ENCODE measurements around the gene UBA6.

UBA6 gene

GRCh38 chr4:67634741-67635140 lies 66.2 kb downstream of the UBA6 start:
- H3K4me3 ChIP-seq: no peak overlapping the region
- H3K4me1 ChIP-seq: no peaks in the 10 kb centered on the region
- H4K20me1 ChIP-seq: no peaks in the 10 kb centered on the region
- H3K9ac ChIP-seq: no peak overlapping the region
- H3K4me2 ChIP-seq: no peak overlapping the region
- no peak overlapping the region for H3K27ac ChIP-seq
- H3K36me3 ChIP-seq: peaks cover 77% of the 10 kb centered on the region
- no peaks in the 10 kb centered on the region for H3K27me3 ChIP-seq
- no peak for TF ChIP-seq Cebpa-rat (IDR thresholded peaks at IDR 0.05)
- H3K9me3 ChIP-seq: peaks cover 30% of the 10 kb centered on the region

GRCh38 chr4:67632492-67632891 lies 68.5 kb downstream of the UBA6 start:
- no peak for TF ChIP-seq Cebpa-rat (IDR thresholded peaks at IDR 0.05)
- Histone ChIP-seq H3K9ac (no peak overlapping the region), H4K20me1 (no peaks in the 10 kb centered on the region), H3K4me1 (no peaks in the 10 kb centered on the region), H3K27me3 (no peaks in the 10 kb centered on the region), H3K36me3 (peaks cover 70% of the 10 kb centered on the region), H3K4me2 (no peak overlapping the region), H3K4me3 (no peak overlapping the region), H3K27ac (no peak overlapping the region), H3K9me3 (peaks cover 15% of the 10 kb centered on the region)

- TF ChIP-seq Cebpa-rat (IDR thresholded peaks at IDR 0.05): no peak
- Histone ChIP-seq H3K4me2 (no peak overlapping the region), H3K4me1 (no peaks in the 10 kb centered on the region), H3K4me3 (no peak overlapping the region), H3K27me3 (no peaks in the 10 kb centered on the region), H3K36me3 (peaks cover 56% of the 10 kb centered on the region), H3K27ac (no peak overlapping the region), H3K9me3 (no peaks in the 10 kb centered on the region), H4K20me1 (no peaks in the 10 kb centered on the region), H3K9ac (no peak overlapping the region)
Observed at GRCh38 chr4:67624939-67625338, 76.0 kb downstream of the UBA6 start.

- no peaks in the 10 kb centered on the region for H3K4me1 ChIP-seq
- H4K20me1 ChIP-seq: no peaks in the 10 kb centered on the region
- no peak for TF ChIP-seq Cebpa-rat (IDR thresholded peaks at IDR 0.05)
- peaks cover 40% of the 10 kb centered on the region for H3K36me3 ChIP-seq
- no peak overlapping the region for H3K27ac ChIP-seq
- H3K4me3 ChIP-seq: no peak overlapping the region
- H3K27me3 ChIP-seq: no peaks in the 10 kb centered on the region
- H3K9me3 ChIP-seq: no peaks in the 10 kb centered on the region; the same call in 1 of the 2 replicates
- no peak overlapping the region for H3K9ac ChIP-seq
- no peak overlapping the region for H3K4me2 ChIP-seq
Observed at GRCh38 chr4:67616478-67616877, 84.5 kb downstream of the UBA6 start.

GRCh38 chr4:67615119-67615518 lies 85.8 kb downstream of the UBA6 start:
- no peak overlapping the region for H3K27ac ChIP-seq
- H3K4me2 ChIP-seq: no peak overlapping the region
- H4K20me1 ChIP-seq: no peaks in the 10 kb centered on the region
- H3K9me3 ChIP-seq: peaks cover 6% of the 10 kb centered on the region; the same call in 1 of the 2 replicates
- H3K36me3 ChIP-seq: peaks cover 30% of the 10 kb centered on the region; the same call in 1 of the 2 replicates
- no peak for TF ChIP-seq Cebpa-rat (IDR thresholded peaks at IDR 0.05)
- H3K27me3 ChIP-seq: no peaks in the 10 kb centered on the region
- H3K9ac ChIP-seq: no peak overlapping the region
- no peak overlapping the region for H3K4me3 ChIP-seq
- no peaks in the 10 kb centered on the region for H3K4me1 ChIP-seq

- Histone ChIP-seq H3K4me1 (no peaks in the 10 kb centered on the region), H4K20me1 (no peaks in the 10 kb centered on the region), H3K9ac (no peak overlapping the region), H3K4me2 (no peak overlapping the region), H3K9me3 (peaks cover 9% of the 10 kb centered on the region; the same call in 1 of the 2 replicates), H3K27me3 (no peaks in the 10 kb centered on the region), H3K27ac (no peak overlapping the region), H3K36me3 (peaks cover 22% of the 10 kb centered on the region; the same call in 1 of the 2 replicates), H3K4me3 (no peak overlapping the region)
- TF ChIP-seq Cebpa-rat (IDR thresholded peaks at IDR 0.05): no peak
Observed at GRCh38 chr4:67614186-67614585, 86.8 kb downstream of the UBA6 start.

- TF ChIP-seq Cebpa-rat (IDR thresholded peaks at IDR 0.05): no peak
- Histone ChIP-seq H3K9me3 (peaks cover 12% of the 10 kb centered on the region; the same call in 1 of the 2 replicates), H3K27me3 (no peaks in the 10 kb centered on the region), H3K36me3 (no peaks in the 10 kb centered on the region; the same call in 1 of the 2 replicates), H3K9ac (no peak overlapping the region), H3K4me2 (no peak overlapping the region), H3K4me1 (no peaks in the 10 kb centered on the region), H3K27ac (no peak overlapping the region), H3K4me3 (no peak overlapping the region), H4K20me1 (no peaks in the 10 kb centered on the region)
Observed at GRCh38 chr4:67608027-67608426, 92.9 kb downstream of the UBA6 start.

GRCh38 chr4:67604749-67605148 lies 96.2 kb downstream of the UBA6 start:
- no peak for TF ChIP-seq Cebpa-rat (IDR thresholded peaks at IDR 0.05)
- peaks cover 19% of the 10 kb centered on the region; the same call in 1 of the 2 replicates for H3K9me3 ChIP-seq
- no peaks in the 10 kb centered on the region for H4K20me1 ChIP-seq
- H3K27me3 ChIP-seq: no peaks in the 10 kb centered on the region
- H3K4me2 ChIP-seq: no peak overlapping the region
- no peaks in the 10 kb centered on the region for H3K4me1 ChIP-seq
- no peak overlapping the region for H3K4me3 ChIP-seq
- no peak overlapping the region for H3K27ac ChIP-seq
- no peak overlapping the region for H3K9ac ChIP-seq
- H3K36me3 ChIP-seq: no peaks in the 10 kb centered on the region

- H3K27me3 ChIP-seq: no peaks in the 10 kb centered on the region
- no peaks in the 10 kb centered on the region for H4K20me1 ChIP-seq
- H3K4me1 ChIP-seq: no peaks in the 10 kb centered on the region
- H3K27ac ChIP-seq: no peak overlapping the region
- H3K9ac ChIP-seq: no peak overlapping the region
- H3K9me3 ChIP-seq: peaks cover 19% of the 10 kb centered on the region; the same call in 1 of the 2 replicates
- no peak overlapping the region for H3K4me2 ChIP-seq
- no peak overlapping the region for H3K4me3 ChIP-seq
- no peak for TF ChIP-seq Cebpa-rat (IDR thresholded peaks at IDR 0.05)
- H3K36me3 ChIP-seq: no peaks in the 10 kb centered on the region
Observed at GRCh38 chr4:67604029-67604381, 97.0 kb downstream of the UBA6 start.

- H3K27ac ChIP-seq: no peak overlapping the region
- peaks cover 19% of the 10 kb centered on the region; the same call in 1 of the 2 replicates for H3K9me3 ChIP-seq
- no peaks in the 10 kb centered on the region for H4K20me1 ChIP-seq
- no peak overlapping the region for H3K9ac ChIP-seq
- H3K4me1 ChIP-seq: no peaks in the 10 kb centered on the region
- H3K36me3 ChIP-seq: no peaks in the 10 kb centered on the region
- H3K4me2 ChIP-seq: no peak overlapping the region
- no peak for TF ChIP-seq Cebpa-rat (IDR thresholded peaks at IDR 0.05)
- no peaks in the 10 kb centered on the region for H3K27me3 ChIP-seq
- no peak overlapping the region for H3K4me3 ChIP-seq
Observed at GRCh38 chr4:67603310-67604028, 97.5 kb downstream of the UBA6 start.

Measured in BLaER1 (cell line).